HCT116 (cell line): ENCODE measurements around the gene CCDC86.

Source experiments
- CEBPB ChIP-seq: IDR thresholded peaks from 2 replicates; pipeline ENCODE4 v1.6.1; 2012; ENCODE audit warnings: low read depth
- CTCF ChIP-seq, 3 experiments: fragments of 200-600 bp in 1 of 3; sonication (generic) in 1 of 3; IDR thresholded peaks in 2 of 3; conservative IDR thresholded peaks in 1 of 3; 2 replicates each; pipeline ENCODE4 v1.5.1; 2012 to 2017; ENCODE audit warnings: low read depth in 2 of 3, low read length in 2 of 3, antibody characterized with exemption in 1 of 3, borderline replicate concordance in 1 of 3, control low read depth in 1 of 3, mild to moderate bottlenecking in 1 of 3, mixed read lengths in 1 of 3, mixed run types in 1 of 3, moderate library complexity in 1 of 3; ENCODE audit not compliant: insufficient read depth in 1 of 3
- EZH2 ChIP-seq: fragments of 200-600 bp; sonication (generic); IDR thresholded peaks from 2 replicates; pipeline ENCODE4 v1.6.1; 2017; ENCODE audit warnings: antibody characterized with exemption, mixed run types
- EZH2phosphoT487 ChIP-seq: fragments of 200-600 bp; IDR thresholded peaks from 2 replicates; pipeline ENCODE4 v1.6.1; 2018; ENCODE audit warnings: antibody characterized with exemption, borderline replicate concordance
- FOSL1 ChIP-seq: IDR thresholded peaks from 2 replicates; pipeline ENCODE4 v1.6.1; 2012; ENCODE audit warnings: low read depth
- POLR2A ChIP-seq: IDR thresholded peaks from 2 replicates; pipeline ENCODE4 v1.7.0; 2011; ENCODE audit warnings: borderline replicate concordance; ENCODE audit not compliant: insufficient read depth, insufficient read length; ENCODE audit errors: extremely low read depth
- POLR2AphosphoS5 ChIP-seq: IDR thresholded peaks from 2 replicates; pipeline ENCODE4 v1.6.1; 2011; ENCODE audit warnings: mild to moderate bottlenecking, low read depth, low read length, moderate library complexity
- REST ChIP-seq: IDR thresholded peaks from 2 replicates; pipeline ENCODE4 v1.6.1; 2012; ENCODE audit warnings: low read depth
- SP1 ChIP-seq: IDR thresholded peaks from 2 replicates; pipeline ENCODE4 v1.6.1; 2012; ENCODE audit warnings: low read depth
- YY1 ChIP-seq: IDR thresholded peaks from 2 replicates; pipeline ENCODE4 v1.6.1; 2011; ENCODE audit warnings: low read length, low read depth, moderate library complexity, mild to moderate bottlenecking; ENCODE audit not compliant: insufficient replicate concordance; ENCODE audit errors: extremely low read depth

GRCh38 chr11:60880643-60881282 is 38.9 kb downstream of the CCDC86 start:
- no peak for TF ChIP-seq CTCF (IDR thresholded peaks at IDR 0.05 in 2 of 3, conservative IDR thresholded peaks at IDR 0.05 in 1 of 3; ENCODE audit: borderline replicate concordance in 1 of 3, insufficient read depth in 1 of 3, low read depth in 2 of 3, low read length in 2 of 3)
- TF ChIP-seq SP1, result no peak
- TF ChIP-seq EZH2, result no peak
- TF ChIP-seq POLR2A, result no peak
- no peak for TF ChIP-seq REST
- TF ChIP-seq POLR2AphosphoS5, result no peak
- no peak for TF ChIP-seq CEBPB
- TF ChIP-seq EZH2phosphoT487, result no peak
- no peak for TF ChIP-seq FOSL1
- TF ChIP-seq YY1, result no peak
